Gastroesophageal sphincter (tissue), 3 donors: ENCODE measurements around the gene KLF13.

ENCODE experiments used
- EP300 ChIP-seq: sonication (generic); formaldehyde crosslinking; IDR thresholded peaks from one replicate; pipeline ENCODE4 v1.6.1; 2017; ENCODE audit warnings: antibody characterized with exemption, mild to moderate bottlenecking
- POLR2A ChIP-seq, 2 donors: fragments of 450-650 bp; IDR thresholded peaks; one replicate each; pipeline ENCODE4 v1.6.1; 2017; ENCODE audit warnings: antibody characterized with exemption in 2 of 2, mild to moderate bottlenecking in 2 of 2, moderate library complexity in 1 of 2
- POLR2AphosphoS5 ChIP-seq: sonication (generic); formaldehyde crosslinking; IDR thresholded peaks from one replicate; pipeline ENCODE4 v1.6.1; 2017; ENCODE audit warnings: antibody characterized with exemption
- TF ChIP-seq, protein P1 (sequence below), 4 experiments: fragments of 200-600 bp in 2 of 4; fragments of 450-650 bp in 2 of 4; sonication (generic) in 1 of 4; IDR thresholded peaks; one replicate each; pipeline ENCODE4 v1.5.1; 2017 to 2019; ENCODE audit warnings: antibody characterized with exemption in 4 of 4, mild to moderate bottlenecking in 2 of 4, moderate library complexity in 2 of 4

DNA sequence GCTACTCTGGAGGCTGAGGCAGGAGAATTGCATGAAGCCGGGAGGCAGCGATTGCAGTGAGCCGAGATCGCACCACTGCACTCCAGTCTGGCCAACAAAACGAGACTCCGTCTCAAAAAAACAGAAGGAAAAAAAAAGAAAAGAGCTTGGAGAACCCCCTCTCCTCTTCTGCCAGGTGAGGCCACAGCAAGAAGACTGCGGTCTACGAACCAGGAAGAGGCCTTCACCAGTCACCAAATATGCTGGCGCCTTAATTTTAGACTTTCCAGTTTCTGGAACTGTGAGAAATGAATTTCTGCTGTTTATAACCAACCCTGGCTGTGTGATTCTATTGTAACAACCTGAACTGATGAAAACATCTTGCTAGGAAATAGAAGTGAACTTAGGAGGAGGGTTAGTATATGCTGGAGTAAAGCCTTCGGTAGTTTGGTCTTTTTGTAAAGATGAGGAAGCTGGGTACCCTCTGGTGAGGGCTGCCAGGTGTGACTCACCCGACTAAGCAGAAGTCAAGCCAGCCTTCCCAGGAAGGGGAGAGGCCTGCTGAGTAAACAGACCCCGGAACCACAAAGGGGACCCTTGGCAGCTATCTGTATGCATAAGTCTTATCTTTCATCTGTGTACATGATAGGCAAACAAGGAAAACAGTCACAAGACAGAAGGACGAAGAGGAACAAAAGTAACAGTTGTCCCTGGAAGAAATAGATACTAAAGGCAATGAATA is 78.7 kb downstream of the KLF13 start:
- TF ChIP-seq, protein P1, sequence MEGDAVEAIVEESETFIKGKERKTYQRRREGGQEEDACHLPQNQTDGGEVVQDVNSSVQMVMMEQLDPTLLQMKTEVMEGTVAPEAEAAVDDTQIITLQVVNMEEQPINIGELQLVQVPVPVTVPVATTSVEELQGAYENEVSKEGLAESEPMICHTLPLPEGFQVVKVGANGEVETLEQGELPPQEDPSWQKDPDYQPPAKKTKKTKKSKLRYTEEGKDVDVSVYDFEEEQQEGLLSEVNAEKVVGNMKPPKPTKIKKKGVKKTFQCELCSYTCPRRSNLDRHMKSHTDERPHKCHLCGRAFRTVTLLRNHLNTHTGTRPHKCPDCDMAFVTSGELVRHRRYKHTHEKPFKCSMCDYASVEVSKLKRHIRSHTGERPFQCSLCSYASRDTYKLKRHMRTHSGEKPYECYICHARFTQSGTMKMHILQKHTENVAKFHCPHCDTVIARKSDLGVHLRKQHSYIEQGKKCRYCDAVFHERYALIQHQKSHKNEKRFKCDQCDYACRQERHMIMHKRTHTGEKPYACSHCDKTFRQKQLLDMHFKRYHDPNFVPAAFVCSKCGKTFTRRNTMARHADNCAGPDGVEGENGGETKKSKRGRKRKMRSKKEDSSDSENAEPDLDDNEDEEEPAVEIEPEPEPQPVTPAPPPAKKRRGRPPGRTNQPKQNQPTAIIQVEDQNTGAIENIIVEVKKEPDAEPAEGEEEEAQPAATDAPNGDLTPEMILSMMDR (IDR thresholded peaks at IDR 0.05), result no peak
- TF ChIP-seq EP300 (no peak), POLR2A (IDR thresholded peaks at IDR 0.05) (no peak), POLR2AphosphoS5 (no peak)
